HG03432 (cell line): ENCODE measurements around the gene SYT8.

Source experiments
- ATAC-seq: cut with Tn5 transposase; IDR thresholded peaks from one replicate; pipeline ENCODE4 v1.9.1; 2021; ENCODE audit warnings: mild to moderate bottlenecking, moderate library complexity; ENCODE audit not compliant: unreplicated experiment

SYT8 gene

DNA sequence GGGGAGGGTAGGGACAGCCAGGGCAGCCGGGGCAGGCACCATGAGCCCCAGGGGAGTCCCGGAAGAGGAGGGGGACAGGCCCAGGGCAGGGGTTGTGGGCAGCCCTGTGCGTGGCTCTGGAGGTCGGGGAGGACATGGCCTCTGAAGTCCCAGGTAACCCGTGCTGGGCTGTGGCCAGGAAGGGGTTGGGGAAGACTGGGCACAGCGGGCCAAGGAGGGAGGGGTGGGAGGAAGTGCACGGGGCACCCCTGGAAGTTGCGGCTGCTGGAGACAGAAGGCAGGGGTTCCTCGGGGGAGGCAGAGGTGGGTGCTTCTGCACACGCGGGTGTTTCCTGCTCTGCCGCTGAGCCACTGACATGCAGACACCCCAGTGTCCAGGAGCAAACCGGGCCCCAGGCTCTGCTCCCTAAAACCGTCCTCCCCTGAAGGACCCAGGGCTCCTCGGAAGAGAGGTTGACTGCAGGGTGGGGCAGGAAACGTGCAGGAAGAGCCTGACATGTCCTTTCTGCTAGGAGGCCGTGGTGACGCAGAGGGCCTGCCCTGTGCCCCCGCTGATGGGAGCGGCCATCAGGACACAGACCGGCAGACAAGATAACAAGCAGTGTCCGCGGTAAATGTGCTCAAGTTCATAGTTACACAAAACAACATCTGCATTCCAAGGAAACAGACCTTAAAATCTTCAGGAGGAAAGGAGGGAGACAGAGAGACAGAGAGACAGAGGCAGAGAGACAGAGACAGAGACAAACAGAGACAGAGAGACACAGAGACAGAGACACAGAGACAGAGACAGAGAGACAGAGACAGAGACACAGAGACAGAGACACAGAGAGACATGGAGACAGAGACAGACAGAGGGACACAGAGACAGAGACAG lies 9.7 kb downstream of the SYT8 start:
- no peak for ATAC-seq

- ATAC-seq: no peak
Observed at GRCh38 chr11:1845095-1845429, 10.3 kb downstream of the SYT8 start.

- ATAC-seq: no peak
Observed at GRCh38 chr11:1845561-1846452, 11.0 kb downstream of the SYT8 start.

- ATAC-seq: no peak
Observed at GRCh38 chr11:1846453-1846932, 11.7 kb downstream of the SYT8 start.

DNA sequence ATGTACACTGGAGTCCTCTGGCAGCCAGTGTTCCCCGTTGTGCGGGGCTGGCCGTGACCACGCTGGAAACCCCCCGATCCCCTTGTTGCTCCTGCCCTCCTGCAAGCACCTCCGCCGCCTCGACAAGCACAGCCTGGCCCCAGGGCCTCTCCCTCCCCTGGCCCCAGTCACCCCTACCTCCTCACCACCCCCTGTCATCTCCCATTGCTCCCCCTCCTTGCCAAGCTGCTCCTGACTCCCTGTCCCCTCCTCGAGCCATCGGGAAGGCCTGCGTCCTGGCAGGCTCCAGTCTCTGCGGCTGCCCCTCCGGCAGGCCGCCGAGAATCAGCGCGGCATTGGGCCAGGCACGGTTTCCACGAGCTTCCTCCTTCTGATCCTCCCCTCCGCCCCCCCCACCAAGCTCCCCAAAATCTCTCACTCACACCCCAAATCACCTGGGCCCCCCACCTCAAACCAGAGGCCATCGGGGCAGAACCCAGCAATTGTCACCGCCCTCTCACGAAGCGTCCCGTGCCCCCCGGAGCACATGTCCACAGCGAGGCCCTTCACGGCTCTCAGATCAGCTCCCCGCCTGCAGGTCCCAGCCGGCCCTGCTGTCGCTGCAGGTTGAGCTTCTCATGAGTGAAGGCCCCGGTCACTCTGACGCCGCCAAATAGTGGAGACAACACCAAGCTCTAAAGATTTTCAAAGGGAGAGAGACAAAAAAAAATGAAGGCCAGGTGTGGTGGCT lies 12.4 kb downstream of the SYT8 start:
- no peak for ATAC-seq

DNA sequence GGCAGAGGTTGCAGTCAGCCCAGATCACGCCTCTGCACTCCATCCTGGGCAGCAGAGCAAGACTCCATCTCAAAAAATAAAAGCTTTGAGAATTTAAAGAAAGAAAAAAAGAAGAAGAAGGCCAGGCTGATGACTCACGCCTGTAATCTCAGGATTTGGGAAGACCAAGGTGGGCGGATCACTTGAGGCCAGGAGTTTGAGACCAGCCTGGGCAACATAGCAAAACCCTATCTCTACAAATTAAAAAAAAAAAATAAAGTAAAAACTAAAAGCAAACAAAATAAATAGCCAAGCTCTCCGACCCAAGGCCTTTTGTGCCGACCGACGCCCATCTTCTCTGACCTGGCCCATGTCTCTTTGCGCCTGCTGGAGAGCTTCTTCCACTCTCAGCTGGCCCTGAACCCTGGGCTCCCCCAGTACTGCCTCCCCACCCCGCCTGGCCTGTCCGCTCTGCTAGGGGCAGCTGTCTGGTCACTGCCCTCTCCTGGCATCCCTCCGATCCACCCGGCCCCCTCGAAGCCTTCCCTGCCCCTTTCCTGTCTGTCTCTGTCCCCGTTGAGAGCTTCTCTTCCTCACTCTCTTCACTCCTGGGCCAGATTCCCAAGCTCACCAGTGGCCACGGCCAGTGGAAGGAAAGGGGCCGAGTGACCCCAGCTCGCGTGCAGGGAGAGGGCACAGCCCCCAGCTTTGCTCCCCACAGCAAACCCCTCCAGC lies 13.3 kb downstream of the SYT8 start:
- no peak for ATAC-seq

- ATAC-seq: no peak
Observed at GRCh38 chr11:1848640-1849430, 14.0 kb downstream of the SYT8 start.

- no peak for ATAC-seq
Observed at GRCh38 chr11:1851468-1852180, 16.8 kb downstream of the SYT8 start.

DNA sequence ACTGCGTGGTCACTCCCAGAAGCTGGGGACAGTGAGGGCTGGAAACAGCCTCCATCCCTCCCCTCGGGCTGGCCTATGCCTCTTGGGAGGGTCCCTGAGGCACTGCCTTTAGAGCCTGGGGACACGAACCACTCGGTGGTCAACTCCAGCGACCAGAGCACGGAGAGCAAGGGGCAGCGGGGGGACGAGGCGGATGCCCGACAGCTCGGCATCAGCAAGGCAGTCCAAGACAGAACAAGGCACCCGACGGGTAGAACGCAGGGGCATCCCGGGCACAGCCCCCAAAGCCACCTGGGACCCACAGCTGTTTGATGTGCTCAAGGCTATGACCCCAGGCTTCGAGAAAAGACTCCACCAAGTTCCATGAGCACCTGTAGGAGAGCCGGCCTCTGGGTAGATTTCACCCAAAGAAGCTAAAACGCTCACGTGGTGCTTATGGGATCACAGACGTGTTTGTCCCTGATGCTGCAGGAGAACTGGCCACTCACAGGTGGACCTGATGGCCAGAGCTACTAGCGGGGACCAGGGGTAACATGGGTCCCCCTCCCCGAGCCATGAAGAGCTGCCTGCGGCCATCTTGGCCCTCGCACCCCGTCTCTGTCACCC lies 17.6 kb downstream of the SYT8 start:
- ATAC-seq: no peak

DNA sequence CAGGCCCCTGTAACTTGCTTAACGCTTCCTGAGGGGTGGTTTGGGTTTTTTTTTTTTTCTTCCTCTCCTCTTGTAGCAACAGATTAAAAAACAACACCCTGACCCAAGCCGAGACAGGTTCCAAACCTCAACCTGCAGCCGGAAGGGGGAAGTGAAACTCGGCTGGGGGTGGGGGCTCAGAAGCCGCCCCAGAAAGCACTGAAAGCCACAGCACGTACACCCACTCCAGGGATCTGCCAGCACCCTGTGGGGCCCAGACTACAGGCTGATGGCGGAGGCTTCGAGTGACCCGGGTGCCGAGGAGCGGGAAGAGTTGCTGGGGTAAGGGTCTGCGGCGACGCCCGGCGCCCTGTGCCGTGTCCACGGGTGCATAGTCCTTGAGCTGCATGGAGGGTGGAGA lies 18.1 kb downstream of the SYT8 start, which contains the start of gene LSP1:
TSS of gene LSP1 (plus strand) at position 208 of the 400 bp plus-strand sequence. CDS start at position 269, 61 bp downstream.
- peak; percentile 44 for ATAC-seq

DNA sequence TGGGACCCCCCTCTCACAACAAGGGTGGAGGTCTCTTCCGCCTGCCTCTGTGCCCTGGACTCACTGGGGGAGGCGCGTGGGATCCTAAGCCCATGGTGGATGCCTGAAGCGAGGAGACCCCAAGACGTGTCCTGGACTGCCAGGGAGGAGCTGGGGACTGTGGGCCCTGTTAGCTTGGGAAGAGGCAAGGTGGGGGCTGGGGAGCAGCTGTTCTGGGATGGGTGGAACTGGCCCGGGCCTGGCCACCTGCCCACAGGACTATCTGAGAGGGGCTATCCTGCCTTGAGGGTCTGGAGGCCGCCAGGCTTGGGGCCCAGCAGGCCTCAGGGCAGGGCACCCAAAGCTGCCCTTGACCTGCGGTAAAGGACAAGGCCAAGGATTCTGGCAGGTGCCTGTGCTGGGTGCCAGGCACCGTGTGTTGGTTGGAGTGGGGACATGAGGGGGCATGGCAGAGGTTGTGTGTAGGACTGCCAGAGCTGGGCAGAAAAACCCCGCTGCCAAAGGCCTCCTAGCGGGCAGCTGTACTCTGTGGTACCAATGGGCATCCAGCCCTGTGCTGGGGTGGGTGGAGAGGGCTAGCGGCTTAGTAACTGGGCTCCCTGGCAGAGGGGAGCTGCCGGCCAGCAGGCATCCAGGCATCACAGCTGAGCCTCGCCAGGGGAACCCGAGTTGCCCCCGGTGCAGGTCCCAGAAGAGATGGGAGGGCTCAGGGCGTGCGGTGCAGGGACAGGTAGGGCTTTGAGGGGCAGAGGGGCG lies 18.8 kb downstream of the SYT8 start:
- ATAC-seq: no peak

DNA sequence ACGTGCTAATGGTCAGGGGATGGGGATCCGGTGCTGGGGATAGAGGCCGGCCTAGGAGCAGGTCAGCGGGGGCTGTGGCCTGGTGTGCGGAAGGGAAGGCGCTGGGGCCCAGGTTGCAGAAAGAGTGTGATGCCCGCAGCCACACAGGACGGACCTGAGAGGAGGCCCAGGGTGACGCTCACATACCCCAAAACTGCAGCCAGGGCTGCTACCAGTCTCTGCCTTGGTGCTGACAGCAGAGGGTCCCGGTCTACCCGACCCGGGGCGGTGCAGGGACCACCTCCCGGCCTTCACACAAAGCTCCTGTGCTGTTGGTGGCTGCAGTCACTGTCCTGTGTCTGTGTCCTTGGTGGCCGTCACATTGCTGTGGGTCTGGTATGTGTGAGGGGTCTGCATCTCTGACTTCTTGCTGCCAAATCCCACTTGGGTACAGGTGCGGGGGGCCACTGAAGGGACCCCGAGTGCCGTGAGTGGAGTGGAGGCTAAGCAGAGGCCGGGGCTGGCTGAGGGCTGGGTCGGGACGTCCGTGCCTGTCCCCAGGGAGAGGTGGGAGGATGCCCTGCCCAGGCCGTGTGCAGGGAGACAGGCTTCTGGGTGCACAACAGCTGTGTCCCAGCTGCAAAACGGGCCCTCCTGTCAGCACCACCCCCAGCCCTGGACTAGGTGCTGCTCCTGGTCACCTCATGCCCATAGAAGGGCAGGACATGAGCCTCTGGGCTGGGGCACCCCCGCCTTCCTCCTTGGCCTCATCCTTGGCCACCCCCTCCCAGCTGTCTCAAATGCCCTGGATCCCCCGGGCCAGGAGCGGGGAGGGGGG lies 19.6 kb downstream of the SYT8 start:
- peak; percentile 39 for ATAC-seq

- ATAC-seq: peak; percentile 42
Observed at GRCh38 chr11:1854949-1855885, 20.4 kb downstream of the SYT8 start.

DNA sequence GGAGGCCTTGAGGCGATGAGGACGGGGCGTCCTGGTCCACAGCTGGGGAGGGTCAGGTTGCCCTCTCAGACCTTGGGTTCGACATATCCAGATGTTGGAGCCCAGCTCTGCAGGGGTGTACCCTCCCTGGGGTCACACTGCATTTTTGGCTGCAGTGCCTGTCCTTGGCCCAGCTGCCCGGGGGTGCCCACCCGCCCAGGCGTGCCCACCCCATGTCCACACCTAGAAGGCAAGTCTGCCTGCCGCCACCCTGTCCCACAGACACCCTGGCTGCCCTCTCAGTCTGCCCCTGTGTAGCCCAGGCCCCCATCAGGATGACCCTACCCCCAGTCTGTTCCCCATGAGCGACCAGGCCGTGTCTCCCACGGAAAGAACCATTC lies 21.1 kb downstream of the SYT8 start:
- no peak for ATAC-seq

DNA sequence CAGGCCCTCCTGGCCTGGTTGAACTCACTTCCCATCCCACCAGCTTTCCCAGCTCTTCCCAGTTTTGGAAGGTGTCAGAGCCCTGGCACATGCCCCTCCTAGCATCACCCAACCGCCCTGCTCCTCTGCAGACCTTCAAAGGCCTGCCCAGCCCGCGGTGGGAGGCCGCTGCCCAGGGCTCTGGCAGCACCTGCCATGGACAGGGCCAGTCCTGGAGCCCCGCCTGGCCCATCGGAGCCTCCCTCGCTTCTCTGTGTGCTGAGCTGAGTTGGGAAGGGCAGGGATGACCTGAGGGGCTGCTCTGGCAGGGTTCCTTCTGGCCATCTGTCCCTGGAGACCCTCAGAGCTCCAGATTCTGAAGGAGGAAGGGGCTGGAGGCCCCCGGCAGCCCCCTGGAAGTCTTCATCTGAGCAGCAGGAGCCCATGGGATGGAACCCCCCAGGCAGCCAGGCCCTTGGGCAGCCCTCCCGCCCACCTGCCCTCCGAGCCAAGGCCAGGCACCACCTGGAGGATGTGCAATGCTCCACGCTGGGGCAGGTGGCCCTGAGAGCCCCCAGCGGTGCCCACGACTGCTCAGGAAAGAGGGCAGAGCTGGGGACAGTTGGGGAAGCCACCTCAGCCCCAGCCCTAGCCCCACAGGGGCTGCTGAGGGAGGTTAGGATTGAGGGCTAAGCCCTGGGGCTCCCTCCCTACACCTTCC lies 21.7 kb downstream of the SYT8 start:
- no peak for ATAC-seq
